ENCODE data around the gene CCNL2. TPM values are rescaled to one million over a fixed set of nuclear protein-coding genes. Genes with fewer than 3 reads are reported as not detected.
A peak's percentile ranks its signal among the peaks of the same experiment; 100 is the strongest.

Gene CCNL2
- total and polyA plus RNA-seq, 4 donors: 46.4 to 170 (median 104) TPM

DNA sequence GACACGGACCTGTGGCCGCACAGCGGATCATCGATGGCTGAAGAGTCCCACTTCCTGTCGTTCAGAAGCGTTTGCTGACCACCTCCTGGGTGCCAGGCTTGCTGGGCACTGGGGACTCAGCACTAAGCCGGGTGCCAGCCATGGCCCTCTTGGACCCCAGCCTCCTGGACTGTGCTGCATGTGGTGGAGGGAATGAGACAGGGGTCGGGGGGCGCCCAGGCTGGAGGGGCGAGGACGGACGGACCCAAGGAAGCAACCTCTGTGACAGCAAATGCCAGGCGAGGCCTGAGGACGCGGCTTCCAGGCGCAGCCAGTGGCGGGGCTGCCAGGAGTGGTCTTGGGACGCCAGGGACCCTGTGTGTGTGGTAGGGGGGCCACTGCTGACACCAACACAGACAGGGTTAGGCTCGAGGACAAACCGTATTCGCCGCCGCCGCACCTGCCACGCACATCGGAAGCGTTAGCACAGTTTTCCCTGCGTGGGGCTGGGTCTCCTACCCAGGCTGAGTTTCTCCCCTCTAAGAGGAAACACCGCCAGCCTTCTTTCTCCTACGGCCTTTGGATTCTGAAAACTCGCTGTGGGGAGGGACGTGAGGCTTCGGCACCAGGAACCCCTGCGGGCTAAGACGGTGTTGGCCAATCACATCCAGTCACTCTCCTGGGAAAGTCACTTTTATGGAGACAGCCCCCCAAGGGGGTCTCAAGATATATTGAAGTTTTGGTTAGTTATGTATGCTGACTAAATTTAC is 37.7 kb downstream of the CCNL2 start:
- Histone ChIP-seq H3K27ac (ENCODE audit: low read depth in 1 of 2, low read length in 2 of 2) (no peak overlapping the region), H3K27me3 (ENCODE audit: control insufficient read depth in 4 of 4, insufficient read depth in 4 of 4, low read length in 3 of 4) (no peaks in the 10 kb centered on the region), H3K36me3 (ENCODE audit: control insufficient read depth in 4 of 4, insufficient read depth in 3 of 4, low read depth in 1 of 4, low read length in 3 of 4) (no peaks in the 10 kb centered on the region), H3K9ac (ENCODE audit: low read depth in 1 of 2, low read length in 2 of 2) (no peak overlapping the region), H3K4me3 (ENCODE audit: low read depth in 1 of 3, low read length in 3 of 3) (no peak overlapping the region), H3K4me1 (ENCODE audit: control insufficient read depth in 4 of 4, insufficient read depth in 4 of 4, low read length in 3 of 4) (no peaks in the 10 kb centered on the region), H3K9me3 (ENCODE audit: control insufficient read depth in 4 of 4, low read length in 3 of 4) (no peaks in the 10 kb centered on the region)
- 80% methylated on average over 35 of the region's 35 CpGs for WGBS
- TF ChIP-seq, protein P1, sequence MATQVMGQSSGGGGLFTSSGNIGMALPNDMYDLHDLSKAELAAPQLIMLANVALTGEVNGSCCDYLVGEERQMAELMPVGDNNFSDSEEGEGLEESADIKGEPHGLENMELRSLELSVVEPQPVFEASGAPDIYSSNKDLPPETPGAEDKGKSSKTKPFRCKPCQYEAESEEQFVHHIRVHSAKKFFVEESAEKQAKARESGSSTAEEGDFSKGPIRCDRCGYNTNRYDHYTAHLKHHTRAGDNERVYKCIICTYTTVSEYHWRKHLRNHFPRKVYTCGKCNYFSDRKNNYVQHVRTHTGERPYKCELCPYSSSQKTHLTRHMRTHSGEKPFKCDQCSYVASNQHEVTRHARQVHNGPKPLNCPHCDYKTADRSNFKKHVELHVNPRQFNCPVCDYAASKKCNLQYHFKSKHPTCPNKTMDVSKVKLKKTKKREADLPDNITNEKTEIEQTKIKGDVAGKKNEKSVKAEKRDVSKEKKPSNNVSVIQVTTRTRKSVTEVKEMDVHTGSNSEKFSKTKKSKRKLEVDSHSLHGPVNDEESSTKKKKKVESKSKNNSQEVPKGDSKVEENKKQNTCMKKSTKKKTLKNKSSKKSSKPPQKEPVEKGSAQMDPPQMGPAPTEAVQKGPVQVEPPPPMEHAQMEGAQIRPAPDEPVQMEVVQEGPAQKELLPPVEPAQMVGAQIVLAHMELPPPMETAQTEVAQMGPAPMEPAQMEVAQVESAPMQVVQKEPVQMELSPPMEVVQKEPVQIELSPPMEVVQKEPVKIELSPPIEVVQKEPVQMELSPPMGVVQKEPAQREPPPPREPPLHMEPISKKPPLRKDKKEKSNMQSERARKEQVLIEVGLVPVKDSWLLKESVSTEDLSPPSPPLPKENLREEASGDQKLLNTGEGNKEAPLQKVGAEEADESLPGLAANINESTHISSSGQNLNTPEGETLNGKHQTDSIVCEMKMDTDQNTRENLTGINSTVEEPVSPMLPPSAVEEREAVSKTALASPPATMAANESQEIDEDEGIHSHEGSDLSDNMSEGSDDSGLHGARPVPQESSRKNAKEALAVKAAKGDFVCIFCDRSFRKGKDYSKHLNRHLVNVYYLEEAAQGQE (IDR thresholded peaks at IDR 0.05): no peak
- TF ChIP-seq, protein P2, sequence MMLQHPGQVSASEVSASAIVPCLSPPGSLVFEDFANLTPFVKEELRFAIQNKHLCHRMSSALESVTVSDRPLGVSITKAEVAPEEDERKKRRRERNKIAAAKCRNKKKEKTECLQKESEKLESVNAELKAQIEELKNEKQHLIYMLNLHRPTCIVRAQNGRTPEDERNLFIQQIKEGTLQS (IDR thresholded peaks at IDR 0.05): no peak
- TF ChIP-seq RAD21 (IDR thresholded peaks at IDR 0.05) (no peak), EGR1 (IDR thresholded peaks at IDR 0.05; ENCODE audit: low read depth in 2 of 2) (no peak), GABPA (IDR thresholded peaks at IDR 0.05 in 1 of 2, conservative IDR thresholded peaks at IDR 0.05 in 1 of 2) (no peak), FOXA1 (IDR thresholded peaks at IDR 0.05) (no peak), YY1 (IDR thresholded peaks at IDR 0.05) (no peak), JUND (IDR thresholded peaks at IDR 0.05) (no peak)
- TF ChIP-seq, protein P3, sequence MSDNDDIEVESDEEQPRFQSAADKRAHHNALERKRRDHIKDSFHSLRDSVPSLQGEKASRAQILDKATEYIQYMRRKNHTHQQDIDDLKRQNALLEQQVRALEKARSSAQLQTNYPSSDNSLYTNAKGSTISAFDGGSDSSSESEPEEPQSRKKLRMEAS (IDR thresholded peaks at IDR 0.05): no peak
- no peak for DNase-seq (ENCODE audit: low spot score)

DNA sequence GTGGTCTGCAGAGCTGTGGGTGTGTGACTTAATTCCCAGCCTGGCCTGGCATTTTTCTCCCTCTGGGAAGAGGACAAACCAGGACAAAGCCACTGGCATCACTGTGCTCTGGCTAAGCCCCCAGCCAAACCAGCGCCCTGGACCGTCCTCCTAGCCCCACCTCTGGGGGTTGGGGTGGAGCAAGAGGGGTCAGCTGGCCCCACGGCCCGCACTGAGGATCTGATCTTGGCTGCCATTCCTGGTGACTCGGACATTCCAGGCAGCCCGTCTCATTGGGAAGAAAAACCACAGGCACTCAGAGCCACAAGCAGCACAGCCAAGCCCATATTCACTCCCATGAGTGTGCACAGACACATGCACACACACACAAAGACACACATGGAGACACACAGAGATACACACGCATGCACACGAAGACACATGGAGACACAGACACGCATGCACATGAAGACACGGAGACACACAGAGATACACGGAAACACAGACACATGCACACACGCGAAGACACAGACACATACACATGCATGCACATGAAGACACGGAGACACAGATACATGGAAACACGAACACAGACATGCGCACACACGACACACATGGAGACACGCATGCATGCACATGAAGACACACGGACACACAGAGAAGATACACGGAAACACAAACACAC is 38.5 kb downstream of the CCNL2 start:
- no peaks in the 10 kb centered on the region for H3K4me1 ChIP-seq (ENCODE audit: control insufficient read depth in 4 of 4, insufficient read depth in 4 of 4, low read length in 3 of 4)
- H3K36me3 ChIP-seq (ENCODE audit: control insufficient read depth in 4 of 4, insufficient read depth in 3 of 4, low read depth in 1 of 4, low read length in 3 of 4): no peaks in the 10 kb centered on the region
- H3K4me3 ChIP-seq (ENCODE audit: low read depth in 1 of 3, low read length in 3 of 3): no peak overlapping the region
- H3K9ac ChIP-seq (ENCODE audit: low read depth in 1 of 2, low read length in 2 of 2): no peak overlapping the region
- WGBS: 73% methylated on average over 20 of the region's 20 CpGs
- DNase-seq (ENCODE audit: low spot score): no peak
- TF ChIP-seq, protein P3 (IDR thresholded peaks at IDR 0.05): no peak
- TF ChIP-seq, protein P4, sequence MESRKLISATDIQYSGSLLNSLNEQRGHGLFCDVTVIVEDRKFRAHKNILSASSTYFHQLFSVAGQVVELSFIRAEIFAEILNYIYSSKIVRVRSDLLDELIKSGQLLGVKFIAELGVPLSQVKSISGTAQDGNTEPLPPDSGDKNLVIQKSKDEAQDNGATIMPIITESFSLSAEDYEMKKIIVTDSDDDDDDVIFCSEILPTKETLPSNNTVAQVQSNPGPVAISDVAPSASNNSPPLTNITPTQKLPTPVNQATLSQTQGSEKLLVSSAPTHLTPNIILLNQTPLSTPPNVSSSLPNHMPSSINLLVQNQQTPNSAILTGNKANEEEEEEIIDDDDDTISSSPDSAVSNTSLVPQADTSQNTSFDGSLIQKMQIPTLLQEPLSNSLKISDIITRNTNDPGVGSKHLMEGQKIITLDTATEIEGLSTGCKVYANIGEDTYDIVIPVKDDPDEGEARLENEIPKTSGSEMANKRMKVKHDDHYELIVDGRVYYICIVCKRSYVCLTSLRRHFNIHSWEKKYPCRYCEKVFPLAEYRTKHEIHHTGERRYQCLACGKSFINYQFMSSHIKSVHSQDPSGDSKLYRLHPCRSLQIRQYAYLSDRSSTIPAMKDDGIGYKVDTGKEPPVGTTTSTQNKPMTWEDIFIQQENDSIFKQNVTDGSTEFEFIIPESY (IDR thresholded peaks at IDR 0.05): no peak
- TF ChIP-seq, protein P5, sequence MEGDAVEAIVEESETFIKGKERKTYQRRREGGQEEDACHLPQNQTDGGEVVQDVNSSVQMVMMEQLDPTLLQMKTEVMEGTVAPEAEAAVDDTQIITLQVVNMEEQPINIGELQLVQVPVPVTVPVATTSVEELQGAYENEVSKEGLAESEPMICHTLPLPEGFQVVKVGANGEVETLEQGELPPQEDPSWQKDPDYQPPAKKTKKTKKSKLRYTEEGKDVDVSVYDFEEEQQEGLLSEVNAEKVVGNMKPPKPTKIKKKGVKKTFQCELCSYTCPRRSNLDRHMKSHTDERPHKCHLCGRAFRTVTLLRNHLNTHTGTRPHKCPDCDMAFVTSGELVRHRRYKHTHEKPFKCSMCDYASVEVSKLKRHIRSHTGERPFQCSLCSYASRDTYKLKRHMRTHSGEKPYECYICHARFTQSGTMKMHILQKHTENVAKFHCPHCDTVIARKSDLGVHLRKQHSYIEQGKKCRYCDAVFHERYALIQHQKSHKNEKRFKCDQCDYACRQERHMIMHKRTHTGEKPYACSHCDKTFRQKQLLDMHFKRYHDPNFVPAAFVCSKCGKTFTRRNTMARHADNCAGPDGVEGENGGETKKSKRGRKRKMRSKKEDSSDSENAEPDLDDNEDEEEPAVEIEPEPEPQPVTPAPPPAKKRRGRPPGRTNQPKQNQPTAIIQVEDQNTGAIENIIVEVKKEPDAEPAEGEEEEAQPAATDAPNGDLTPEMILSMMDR (IDR thresholded peaks at IDR 0.05; ENCODE audit: low read depth, low read length, missing input control): no peak
- TF ChIP-seq NR2F2 (IDR thresholded peaks at IDR 0.05) (peak; percentile 15), GABPA (IDR thresholded peaks at IDR 0.05 in 1 of 2, conservative IDR thresholded peaks at IDR 0.05 in 1 of 2) (no peak)
- no peaks in the 10 kb centered on the region for H3K27me3 ChIP-seq (ENCODE audit: control insufficient read depth in 4 of 4, insufficient read depth in 4 of 4, low read length in 3 of 4)
- no peaks in the 10 kb centered on the region for H3K9me3 ChIP-seq (ENCODE audit: control insufficient read depth in 4 of 4, low read length in 3 of 4)
- H3K27ac ChIP-seq (ENCODE audit: low read depth in 1 of 2, low read length in 2 of 2): no peak overlapping the region
